Urinary bladder (tissue), 4 donors: ENCODE results near the gene PARD3B. TPM values are rescaled to one million over a fixed set of nuclear protein-coding genes. Genes with fewer than 3 reads are reported as not detected.

Experiments used
- DNase-seq: peaks from one replicate; pipeline ENCODE4 v3.0.0-alpha.2; 2015; ENCODE audit errors: extremely low spot score
- H3K27ac ChIP-seq: one replicate; pipeline ENCODE4 v1.5.1; 2013; ENCODE audit warnings: low read depth, mild to moderate bottlenecking, moderate library complexity
- H3K36me3 ChIP-seq: one replicate; pipeline ENCODE4 v1.6.1; 2013; ENCODE audit warnings: mild to moderate bottlenecking, moderate library complexity; ENCODE audit not compliant: insufficient read depth
- H3K4me1 ChIP-seq: one replicate; pipeline ENCODE4 v1.6.1; 2013; ENCODE audit warnings: mild to moderate bottlenecking, moderate library complexity; ENCODE audit not compliant: insufficient read depth
- H3K4me3 ChIP-seq: one replicate; pipeline ENCODE4 v1.5.1; 2013; ENCODE audit warnings: low read depth, low read length
- WGBS: extraction: QIAGEN DNeasy Blood & Tissue Kit; methylation state at CpG from one replicate; pipeline ENCODE4 v1.1.7; 2013; 5-methylcytosine and 5-hydroxymethylcytosine counted together
- polyA plus RNA-seq: library from polyadenylated mRNA; stranded (reverse); fragments of 200-250 nt; gene quantifications from one replicate; pipeline ENCODE4 v1.2.3, GENCODE V29; 2013
- total RNA-seq: library from RNA; depleted of rRNA; stranded (reverse); fragments of >200 nt; gene quantifications from one replicate; pipeline ENCODE4 v1.2.3, GENCODE V29; 2014
- donor health status: healthy with polysubstance abuse.
- donor health status: healthy.

Gene PARD3B
- total and polyA plus RNA-seq, 2 donors, result 9.1 to 42.9 TPM

DNA sequence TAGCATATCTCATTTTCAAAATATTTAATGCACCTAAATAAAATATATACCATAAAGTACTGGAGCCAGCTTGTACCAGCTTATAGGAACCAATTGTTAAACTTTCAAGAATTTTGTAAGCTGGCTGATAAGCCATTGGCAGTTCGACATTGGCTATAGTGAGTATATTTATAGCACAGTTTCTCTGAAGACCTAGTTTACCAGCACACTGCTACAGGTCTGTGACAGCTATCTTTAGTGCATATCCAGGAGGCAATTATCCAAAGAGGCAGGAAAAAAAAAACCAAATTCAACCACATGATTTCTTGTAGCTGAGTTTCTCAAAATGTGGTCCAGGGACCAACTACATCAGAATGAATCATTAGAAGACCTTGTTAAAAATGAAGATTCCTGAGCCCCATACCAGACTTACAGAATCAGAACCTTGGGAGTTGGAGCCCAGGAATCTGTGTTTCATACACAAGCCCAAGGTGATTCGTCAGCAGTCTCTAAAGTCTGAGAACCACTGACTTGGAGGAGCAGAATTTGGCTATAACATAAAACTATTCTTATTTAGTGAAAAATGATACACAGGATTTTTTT, 858.1 kb downstream of the PARD3B start:
- DNase-seq, result no peak
- WGBS, result 90% methylated on average over 2 of the region's 2 CpGs
- no peak overlapping the region for H3K27ac ChIP-seq
- no peak overlapping the region for H3K4me3 ChIP-seq
- no peaks in the 10 kb centered on the region for H3K36me3 ChIP-seq
- no peaks in the 10 kb centered on the region for H3K4me1 ChIP-seq

DNA sequence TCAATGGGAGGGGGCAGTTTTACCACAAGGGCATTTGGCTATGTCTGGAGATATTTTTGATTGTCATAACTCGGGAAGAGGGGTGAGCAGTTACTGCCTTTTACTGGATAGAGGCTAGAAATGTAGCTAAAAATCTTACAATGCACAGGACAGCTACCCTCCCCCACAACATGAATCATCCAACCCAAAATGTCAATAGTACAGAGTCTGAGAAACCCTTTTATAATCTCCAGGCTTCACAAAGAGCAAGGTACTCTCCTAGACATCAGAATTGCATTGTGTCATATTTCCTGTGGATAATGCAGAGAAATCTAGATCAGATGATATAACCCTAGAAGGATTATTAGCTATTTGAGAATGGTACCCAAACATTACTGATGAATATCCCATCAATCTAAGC, 859.9 kb downstream of the PARD3B start:
- WGBS, result 87% methylated on average over 1 of the region's 1 CpG
- Histone ChIP-seq H3K27ac (no peak overlapping the region), H3K4me1 (no peaks in the 10 kb centered on the region), H3K4me3 (no peak overlapping the region), H3K36me3 (no peaks in the 10 kb centered on the region)
- DNase-seq, result no peak

DNA sequence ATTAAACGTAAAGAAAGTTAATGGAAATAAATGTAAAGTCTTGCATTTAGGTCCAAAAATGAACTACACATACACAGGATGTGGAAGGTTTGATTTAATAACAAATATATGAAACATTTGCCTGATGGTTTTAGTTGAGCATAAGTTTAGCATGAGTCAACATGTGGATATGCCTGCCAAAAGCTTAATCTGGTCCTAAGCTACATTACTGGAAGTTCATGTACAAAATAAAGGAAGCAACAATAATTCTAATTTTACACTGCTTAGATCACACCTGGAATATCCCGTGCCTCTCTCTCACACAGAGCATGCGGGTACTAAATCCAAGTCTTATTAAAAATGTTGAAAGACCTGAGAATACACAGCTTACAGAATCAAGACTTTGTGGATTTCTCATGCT, 860.5 kb downstream of the PARD3B start:
- Histone ChIP-seq H3K27ac (no peak overlapping the region), H3K36me3 (no peaks in the 10 kb centered on the region), H3K4me1 (no peaks in the 10 kb centered on the region), H3K4me3 (no peak overlapping the region)
- DNase-seq, result peak; percentile 21
- 43% methylated on average over 3 of the region's 3 CpGs for WGBS

DNA sequence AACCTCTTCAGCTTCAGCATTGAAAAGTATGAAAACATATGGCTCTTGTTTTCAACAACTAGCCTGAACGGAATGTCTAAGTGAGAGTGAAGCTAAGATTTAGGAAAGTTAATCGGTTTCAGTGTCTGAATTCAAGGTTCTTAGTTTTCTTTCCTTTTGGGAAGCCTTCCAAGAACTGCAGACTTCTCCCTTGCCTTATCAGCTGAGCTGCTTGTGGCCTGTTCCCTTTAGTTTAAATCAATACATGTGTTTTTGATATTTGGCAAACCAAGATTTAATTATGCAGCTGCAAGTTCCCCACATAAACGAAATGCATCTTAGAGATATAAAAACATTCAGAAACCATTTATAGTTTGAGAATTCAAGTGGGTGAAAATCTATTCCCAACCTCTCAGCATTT, 862.7 kb downstream of the PARD3B start:
- H3K4me1 ChIP-seq, result no peaks in the 10 kb centered on the region
- DNase-seq, result peak; percentile 47
- peak overlapping the region; percentile 5 for H3K27ac ChIP-seq
- no peak overlapping the region for H3K4me3 ChIP-seq
- 12% methylated on average over 3 of the region's 3 CpGs for WGBS
- H3K36me3 ChIP-seq, result no peaks in the 10 kb centered on the region

DNA sequence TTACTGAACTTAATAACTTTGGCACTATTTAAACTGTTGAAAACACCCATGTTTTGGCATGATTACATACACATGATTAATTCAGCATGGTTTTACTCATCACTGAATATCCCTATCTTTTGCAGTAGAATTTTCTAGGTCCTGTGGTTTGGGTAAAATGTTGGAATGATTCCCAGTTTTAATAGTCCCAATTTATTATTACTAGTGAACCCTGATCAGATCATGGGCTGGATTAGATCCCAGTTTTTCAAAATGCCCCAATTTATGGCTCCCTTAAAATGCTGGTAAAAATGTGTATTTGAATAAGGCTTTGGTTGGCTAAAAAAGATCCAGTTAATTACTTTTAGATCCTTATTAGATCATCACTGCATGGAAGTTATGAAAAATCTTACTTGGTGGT, 863.4 kb downstream of the PARD3B start:
- DNase-seq, result peak; percentile 6
- Histone ChIP-seq H3K4me3 (no peak overlapping the region), H3K36me3 (no peaks in the 10 kb centered on the region), H3K4me1 (no peaks in the 10 kb centered on the region), H3K27ac (no peak overlapping the region)

DNA sequence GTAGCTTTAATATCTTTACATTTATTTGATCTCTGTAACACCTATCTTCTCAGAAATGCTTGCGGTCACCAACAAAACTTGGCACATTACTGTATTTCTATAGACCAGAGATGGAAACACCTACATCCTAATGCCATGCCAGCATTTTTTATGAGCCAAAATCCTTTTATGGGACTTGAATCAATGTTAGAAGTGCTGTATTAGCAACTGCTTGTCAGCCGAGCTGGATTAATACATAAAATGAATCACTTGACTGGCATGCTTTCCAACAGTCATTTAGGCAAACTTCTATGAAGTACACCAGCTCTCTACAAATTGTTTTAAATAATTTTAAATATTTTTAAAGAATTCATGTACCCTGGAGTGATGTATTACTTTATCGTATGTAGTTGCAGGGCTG, 864.1 kb downstream of the PARD3B start:
- Histone ChIP-seq H3K27ac (no peak overlapping the region), H3K4me3 (no peak overlapping the region), H3K36me3 (no peaks in the 10 kb centered on the region), H3K4me1 (no peaks in the 10 kb centered on the region)
- WGBS, result 85% methylated on average over 3 of the region's 3 CpGs
- no peak for DNase-seq

DNA sequence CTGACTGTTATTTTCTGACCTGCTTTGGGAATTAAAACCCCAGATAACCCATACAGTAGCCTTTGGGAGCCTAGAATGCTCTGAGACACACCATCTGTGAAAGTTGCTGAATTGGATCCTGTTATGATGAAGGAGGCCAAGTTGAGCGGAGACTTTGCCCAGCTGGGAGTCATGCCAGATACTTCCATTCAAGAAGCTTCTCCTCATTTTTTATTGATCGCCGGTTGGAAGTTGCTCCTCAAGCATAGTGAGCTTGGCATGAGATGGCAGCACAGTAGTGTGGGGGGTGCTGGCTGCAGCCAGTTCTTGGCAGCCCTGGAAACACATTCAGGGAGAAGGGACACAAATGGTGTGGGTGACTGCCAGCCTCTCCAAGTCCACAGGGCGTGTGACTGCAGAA, 866.3 kb downstream of the PARD3B start:
- 64% methylated on average over 4 of the region's 4 CpGs for WGBS
- Histone ChIP-seq H3K4me1 (no peaks in the 10 kb centered on the region), H3K4me3 (no peak overlapping the region), H3K36me3 (no peaks in the 10 kb centered on the region), H3K27ac (no peak overlapping the region)
- no peak for DNase-seq

DNA sequence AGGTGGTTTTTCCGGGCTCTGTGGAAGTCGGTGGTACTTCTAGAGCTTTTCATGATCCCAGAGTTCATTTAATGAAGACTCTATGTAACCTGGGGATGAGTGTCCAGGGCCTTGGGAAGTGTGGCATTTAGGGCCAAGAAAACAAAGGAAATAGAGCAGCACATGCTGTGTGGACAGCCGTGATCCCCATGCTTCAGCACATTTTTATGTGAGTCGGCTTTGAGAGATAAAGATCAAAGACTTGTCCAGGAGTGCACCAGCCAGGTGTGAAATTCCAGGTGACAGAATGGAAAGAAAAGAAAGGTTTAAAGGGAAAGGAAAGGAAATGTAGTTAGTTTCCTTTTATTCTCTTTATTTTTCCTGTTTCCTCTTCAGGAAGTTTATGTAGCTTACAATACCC, 879.1 kb downstream of the PARD3B start:
- Histone ChIP-seq H3K36me3 (no peaks in the 10 kb centered on the region), H3K27ac (no peak overlapping the region), H3K4me3 (no peak overlapping the region), H3K4me1 (no peaks in the 10 kb centered on the region)
- 74% methylated on average over 4 of the region's 4 CpGs for WGBS
- DNase-seq, result no peak

DNA sequence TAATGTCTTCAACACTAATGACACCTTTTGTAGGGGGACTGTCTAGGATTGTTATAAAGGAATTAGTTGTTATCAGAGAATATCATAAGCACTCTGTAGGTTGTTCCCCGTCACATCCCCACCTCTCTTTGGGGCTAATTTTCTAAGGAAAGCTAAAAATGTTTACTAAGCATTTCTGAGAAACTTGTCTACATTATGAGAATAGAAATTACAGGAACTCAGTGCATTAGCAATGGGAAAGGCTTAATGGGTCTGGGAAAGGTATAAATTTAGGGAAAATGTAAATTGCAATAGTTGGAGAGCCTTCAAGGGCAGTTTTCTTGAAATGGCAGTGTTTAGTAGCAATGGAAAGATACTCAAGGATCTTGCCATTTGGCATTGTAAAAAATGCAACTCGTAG, 879.8 kb downstream of the PARD3B start:
- 98% methylated on average over 2 of the region's 2 CpGs for WGBS
- H3K27ac ChIP-seq, result no peak overlapping the region
- H3K4me1 ChIP-seq, result no peaks in the 10 kb centered on the region
- no peak overlapping the region for H3K4me3 ChIP-seq
- H3K36me3 ChIP-seq, result no peaks in the 10 kb centered on the region
- no peak for DNase-seq

DNA sequence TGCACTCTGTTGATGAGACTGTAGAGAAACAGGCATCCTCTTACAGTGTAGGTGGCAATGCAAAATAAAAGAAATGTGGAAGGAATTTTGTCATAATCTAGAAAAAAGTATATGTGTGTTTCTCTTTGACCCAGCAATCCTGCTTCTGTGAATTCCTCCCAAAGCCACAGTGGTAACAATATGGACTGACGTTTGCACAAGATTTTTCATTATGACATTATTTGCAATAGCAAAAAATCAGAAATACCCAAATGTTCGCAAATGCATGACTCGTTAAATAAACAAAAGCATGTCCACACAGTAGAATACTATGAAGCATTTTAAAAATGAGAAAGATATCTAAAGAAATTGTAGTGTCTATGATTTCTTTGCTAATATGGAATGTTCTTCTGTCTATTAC, 881.8 kb downstream of the PARD3B start:
- H3K27ac ChIP-seq, result no peak overlapping the region

DNA sequence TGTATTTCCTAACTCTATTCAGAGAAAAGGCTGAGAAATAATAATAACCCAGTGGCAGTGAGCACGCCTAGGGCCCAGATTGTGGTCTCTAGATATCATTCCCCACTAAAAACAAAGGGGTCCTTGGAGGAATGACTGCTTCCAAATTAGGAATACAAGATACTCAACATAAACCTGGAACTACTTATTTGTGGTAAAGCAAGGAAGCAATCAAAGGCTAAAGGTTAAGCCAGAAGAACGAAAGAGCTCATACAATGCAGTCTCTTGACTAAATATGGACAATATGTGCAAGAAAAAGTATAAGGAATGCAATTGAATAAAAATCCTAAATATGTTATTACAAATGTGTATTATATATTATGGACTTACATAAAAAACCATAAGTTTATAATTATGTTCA, 883.5 kb downstream of the PARD3B start:
- no peak overlapping the region for H3K4me3 ChIP-seq
- no peaks in the 10 kb centered on the region for H3K4me1 ChIP-seq
- 94% methylated on average over 2 of the region's 2 CpGs for WGBS
- no peak overlapping the region for H3K27ac ChIP-seq
- no peak for DNase-seq
- H3K36me3 ChIP-seq, result no peaks in the 10 kb centered on the region

More for the DNA sequence above, 881.8 kb downstream of the PARD3B start:
- WGBS, result 77% methylated on average over 3 of the region's 3 CpGs
- H3K4me3 ChIP-seq, result no peak overlapping the region
- DNase-seq, result no peak
- no peaks in the 10 kb centered on the region for H3K4me1 ChIP-seq
- no peaks in the 10 kb centered on the region for H3K36me3 ChIP-seq

DNA sequence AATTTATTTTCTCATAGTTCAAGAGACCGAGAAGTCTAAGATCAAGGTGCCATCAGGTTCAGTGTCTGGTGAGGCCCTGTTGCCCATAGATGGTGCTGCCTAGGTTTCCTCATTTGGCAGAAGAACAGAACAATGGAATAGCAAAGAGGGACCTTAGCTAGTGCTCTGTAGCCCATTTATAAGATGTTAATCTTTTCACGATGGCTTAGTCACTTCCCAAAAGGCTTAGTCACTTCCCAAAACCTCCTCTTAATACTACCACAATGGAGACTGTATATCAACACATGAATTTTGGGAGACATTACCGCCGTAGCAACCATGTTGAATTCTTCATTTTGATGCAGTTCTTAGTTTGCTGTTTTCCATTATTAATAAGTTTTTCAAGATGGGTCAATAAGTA, 890.7 kb downstream of the PARD3B start:
- H3K4me1 ChIP-seq, result no peaks in the 10 kb centered on the region
- no peak overlapping the region for H3K4me3 ChIP-seq
- no peak for DNase-seq
- WGBS, result 95% methylated on average over 4 of the region's 4 CpGs
- H3K27ac ChIP-seq, result no peak overlapping the region
- H3K36me3 ChIP-seq, result no peaks in the 10 kb centered on the region

DNA sequence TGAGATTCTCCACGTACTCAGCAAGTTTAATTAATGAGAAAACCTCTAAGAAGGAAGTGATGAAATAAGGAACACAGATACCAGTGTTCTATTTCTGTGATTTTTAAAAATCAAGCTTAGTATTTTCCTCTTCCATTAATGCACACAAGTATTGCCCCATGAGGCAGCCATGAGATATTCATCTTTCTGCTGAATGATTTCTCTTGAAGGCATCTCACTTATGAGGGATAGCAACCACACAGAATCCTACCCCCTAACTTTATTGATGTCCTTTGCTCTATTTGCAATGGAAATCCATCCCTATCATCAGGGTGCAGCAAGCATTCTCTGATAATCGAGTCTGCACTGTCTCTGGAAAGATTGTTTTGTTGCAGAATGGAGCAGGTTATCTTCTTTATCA, 893.0 kb downstream of the PARD3B start:
- Histone ChIP-seq H3K4me1 (no peaks in the 10 kb centered on the region), H3K36me3 (no peaks in the 10 kb centered on the region), H3K27ac (no peak overlapping the region), H3K4me3 (no peak overlapping the region)
- no peak for DNase-seq
- WGBS, result 71% methylated on average over 2 of the region's 2 CpGs

DNA sequence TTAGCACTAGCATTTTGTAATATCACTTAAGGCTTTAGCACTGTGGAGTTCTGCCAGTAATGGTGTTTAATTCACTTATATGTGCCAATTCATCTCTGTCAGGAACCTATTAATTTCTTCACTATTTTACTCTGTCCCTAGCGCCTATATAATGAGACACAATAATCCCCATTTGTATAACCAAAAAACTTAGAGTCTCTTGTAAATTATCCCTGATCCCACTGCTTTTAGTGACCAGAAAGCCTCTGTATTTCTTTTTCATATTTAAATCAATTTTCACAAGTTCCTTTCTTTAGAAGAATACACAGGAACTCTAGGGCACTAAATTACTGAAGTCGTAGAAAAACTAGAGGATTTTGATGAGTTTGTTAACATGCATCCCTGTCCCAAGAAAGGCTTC, 894.3 kb downstream of the PARD3B start:
- DNase-seq, result no peak
- no peak overlapping the region for H3K4me3 ChIP-seq
- no peak overlapping the region for H3K27ac ChIP-seq
- 87% methylated on average over 2 of the region's 2 CpGs for WGBS
- no peaks in the 10 kb centered on the region for H3K4me1 ChIP-seq
- no peaks in the 10 kb centered on the region for H3K36me3 ChIP-seq

DNA sequence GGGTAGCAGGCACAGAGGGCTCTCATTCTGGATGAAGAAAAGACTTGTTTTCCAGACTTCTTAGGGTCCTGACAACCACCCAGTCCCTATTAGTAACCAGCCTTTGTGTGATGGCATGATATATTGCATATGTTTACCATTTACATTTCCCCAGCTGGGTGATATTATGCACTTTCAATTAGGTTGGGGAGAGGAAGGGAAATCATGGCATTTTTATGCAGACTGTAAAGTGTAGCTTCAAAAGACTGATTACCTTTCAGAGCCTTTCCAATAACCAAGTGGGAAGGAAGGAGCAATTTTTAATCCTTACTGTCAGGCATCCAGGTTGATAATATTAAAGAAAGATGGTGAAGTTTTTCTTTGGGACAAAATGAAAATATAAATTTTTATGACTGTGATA, 896.2 kb downstream of the PARD3B start:
- no peak for DNase-seq
- Histone ChIP-seq H3K4me3 (no peak overlapping the region), H3K27ac (no peak overlapping the region), H3K36me3 (no peaks in the 10 kb centered on the region), H3K4me1 (no peaks in the 10 kb centered on the region)
